ENCODE measurements around the gene MAP3K14.

MAP3K14 gene

GRCh38 chr17:45298546-45299285 is 18.1 kb downstream of the MAP3K14 start:
- no peak for DNase-seq

GRCh38 chr17:45296833-45297124 is 20.0 kb downstream of the MAP3K14 start:
- DNase-seq: no peak

- no peak for DNase-seq
Observed at GRCh38 chr17:45296003-45296832, 20.6 kb downstream of the MAP3K14 start.

GRCh38 chr17:45294506-45294905 is 22.3 kb downstream of the MAP3K14 start:
- no peak for DNase-seq

GRCh38 chr17:45293413-45294211 is 23.2 kb downstream of the MAP3K14 start:
- no peak for DNase-seq

GRCh38 chr17:45292696-45293412 is 24.0 kb downstream of the MAP3K14 start:
- DNase-seq: no peak

- no peak for DNase-seq
Observed at GRCh38 chr17:45291171-45291805, 25.5 kb downstream of the MAP3K14 start.

GRCh38 chr17:45290269-45290765 is 26.5 kb downstream of the MAP3K14 start:
- DNase-seq: no peak

- no peak for DNase-seq
Observed at GRCh38 chr17:45289301-45290268, 27.2 kb downstream of the MAP3K14 start.

- peak; percentile 90 for DNase-seq
Observed at GRCh38 chr17:45288825-45289224, 28.0 kb downstream of the MAP3K14 start.

- peak; percentile 57 for DNase-seq
Observed at GRCh38 chr17:45287526-45288500, 29.0 kb downstream of the MAP3K14 start.

GRCh38 chr17:45286286-45286685 is 30.5 kb downstream of the MAP3K14 start:
- DNase-seq: no peak

GRCh38 chr17:45284176-45285140 is 32.4 kb downstream of the MAP3K14 start:
- DNase-seq: no peak

GRCh38 chr17:45283711-45284110 is 33.1 kb downstream of the MAP3K14 start:
- DNase-seq: no peak

GRCh38 chr17:45282683-45283644 is 33.9 kb downstream of the MAP3K14 start:
- DNase-seq: peak; percentile 70

GRCh38 chr17:45279898-45280297 is 36.9 kb downstream of the MAP3K14 start:
- DNase-seq: no peak

GRCh38 chr17:45277992-45278391 is 38.8 kb downstream of the MAP3K14 start:
- DNase-seq: no peak
